ENCODE results near the gene BRSK1.
A peak's percentile ranks its signal among the peaks of the same experiment; 100 is the strongest.

BRSK1 gene

GRCh38 chr19:55259540-55260210 is 24.1 kb upstream of the BRSK1 start:
- DNase-seq (ENCODE audit: low read depth): peak; percentile 14
- TF ChIP-seq CTCF (conservative IDR thresholded peaks at IDR 0.05; ENCODE audit: low read depth, low read length): no peak
- H3K4me3 ChIP-seq (ENCODE audit: low read depth, low read length): peak overlapping the region; percentile 56

- H3K4me3 ChIP-seq (ENCODE audit: low read depth, low read length): no peak overlapping the region
- TF ChIP-seq CTCF (conservative IDR thresholded peaks at IDR 0.05; ENCODE audit: low read depth, low read length): no peak
- DNase-seq (ENCODE audit: low read depth): no peak
Measured at GRCh38 chr19:55261671-55262126, 22.1 kb upstream of the BRSK1 start.

- no peak for TF ChIP-seq CTCF (conservative IDR thresholded peaks at IDR 0.05; ENCODE audit: low read depth, low read length)
- DNase-seq (ENCODE audit: low read depth): no peak
- H3K4me3 ChIP-seq (ENCODE audit: low read depth, low read length): no peak overlapping the region
Measured at GRCh38 chr19:55262359-55262758, 21.4 kb upstream of the BRSK1 start.

- DNase-seq (ENCODE audit: low read depth): no peak
- no peak overlapping the region for H3K4me3 ChIP-seq (ENCODE audit: low read depth, low read length)
- no peak for TF ChIP-seq CTCF (conservative IDR thresholded peaks at IDR 0.05; ENCODE audit: low read depth, low read length)
Measured at GRCh38 chr19:55264531-55264930, 19.3 kb upstream of the BRSK1 start.

DNA sequence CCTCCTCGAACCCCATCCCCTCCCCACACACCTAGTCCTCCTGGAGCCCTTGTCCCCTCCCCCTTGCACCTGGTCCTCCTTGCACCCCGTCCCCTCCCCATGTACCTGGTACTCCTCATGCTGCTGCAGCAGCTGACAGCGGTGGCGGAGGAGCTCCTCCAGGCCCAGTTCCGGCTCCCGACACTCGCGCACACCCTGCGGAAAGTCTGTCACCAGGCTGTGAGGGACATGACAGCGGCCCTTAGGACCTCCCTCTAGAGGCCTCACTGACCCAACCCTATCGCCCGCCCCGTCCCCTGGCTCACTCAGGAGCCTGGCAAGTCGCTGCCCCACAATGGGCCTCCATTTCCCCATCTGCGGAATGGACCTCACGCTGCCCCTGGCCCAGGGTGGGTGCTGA is 18.6 kb upstream of the BRSK1 start:
- TF ChIP-seq CTCF (conservative IDR thresholded peaks at IDR 0.05; ENCODE audit: low read depth, low read length): no peak
- DNase-seq (ENCODE audit: low read depth): no peak
- no peak overlapping the region for H3K4me3 ChIP-seq (ENCODE audit: low read depth, low read length)

GRCh38 chr19:55265723-55266386 is 17.9 kb upstream of the BRSK1 start:
- H3K4me3 ChIP-seq (ENCODE audit: low read depth, low read length): no peak overlapping the region
- no peak for TF ChIP-seq CTCF (conservative IDR thresholded peaks at IDR 0.05; ENCODE audit: low read depth, low read length)
- DNase-seq (ENCODE audit: low read depth): no peak

GRCh38 chr19:55266404-55266803 is 17.4 kb upstream of the BRSK1 start:
- TF ChIP-seq CTCF (conservative IDR thresholded peaks at IDR 0.05; ENCODE audit: low read depth, low read length): no peak
- H3K4me3 ChIP-seq (ENCODE audit: low read depth, low read length): no peak overlapping the region
- DNase-seq (ENCODE audit: low read depth): no peak

Data from choroid plexus epithelial cell (primary cell).